HG03354 (cell line): ENCODE results near the gene COL4A1.

Source experiments
- ATAC-seq: cut with Tn5 transposase; IDR thresholded peaks from one replicate; pipeline ENCODE4 v1.9.1; 2021; ENCODE audit warnings: mild to moderate bottlenecking; ENCODE audit not compliant: unreplicated experiment, poor library complexity, severe bottlenecking

The COL4A1 gene

GRCh38 chr13:110311443-110312338 is 4.7 kb upstream of the COL4A1 start:
- ATAC-seq: no peak

- ATAC-seq: no peak
These were observed 3.8 kb upstream of the COL4A1 start for GRCh38 chr13:110310541-110311442.

DNA sequence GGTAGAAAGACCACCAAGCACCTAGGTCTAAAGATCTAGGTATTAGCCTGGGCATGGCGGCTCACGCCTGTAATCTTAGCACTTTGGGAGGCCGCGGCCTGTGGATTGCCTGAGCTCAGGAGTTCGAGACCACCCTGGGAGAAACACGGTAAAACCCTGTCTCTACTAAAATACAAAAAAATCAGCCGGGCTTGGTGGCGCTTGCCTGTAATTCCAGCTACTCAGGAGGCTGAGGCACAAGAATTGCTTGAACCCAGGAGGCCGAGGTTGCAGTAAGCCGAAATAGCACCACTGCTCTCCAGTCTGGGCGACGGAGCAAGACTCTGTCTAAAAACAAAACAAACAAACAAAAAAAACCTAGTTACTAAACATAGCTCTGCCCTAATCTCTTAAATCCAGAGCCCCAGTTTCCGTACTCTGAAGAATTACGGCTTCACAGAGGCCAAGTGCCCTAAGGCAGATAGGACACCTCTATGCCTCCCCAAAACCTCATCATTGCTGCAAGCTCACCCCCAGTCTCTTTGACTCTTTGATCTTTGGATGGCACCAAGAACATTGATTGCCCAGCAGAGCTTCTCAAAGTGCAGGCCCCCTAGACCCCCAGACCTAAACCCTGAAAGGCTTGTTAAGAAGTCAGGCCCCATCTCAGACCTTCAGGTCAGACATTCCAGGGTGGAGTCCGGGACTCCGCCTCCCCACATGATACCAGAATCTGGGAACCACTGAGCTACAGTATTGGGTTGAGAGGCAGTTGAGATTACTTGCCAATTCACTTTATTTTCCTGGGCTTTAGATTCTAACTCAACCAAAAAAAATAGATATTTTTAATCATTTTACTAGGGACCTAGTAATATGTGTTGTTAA is 2.9 kb upstream of the COL4A1 start:
- ATAC-seq: no peak

DNA sequence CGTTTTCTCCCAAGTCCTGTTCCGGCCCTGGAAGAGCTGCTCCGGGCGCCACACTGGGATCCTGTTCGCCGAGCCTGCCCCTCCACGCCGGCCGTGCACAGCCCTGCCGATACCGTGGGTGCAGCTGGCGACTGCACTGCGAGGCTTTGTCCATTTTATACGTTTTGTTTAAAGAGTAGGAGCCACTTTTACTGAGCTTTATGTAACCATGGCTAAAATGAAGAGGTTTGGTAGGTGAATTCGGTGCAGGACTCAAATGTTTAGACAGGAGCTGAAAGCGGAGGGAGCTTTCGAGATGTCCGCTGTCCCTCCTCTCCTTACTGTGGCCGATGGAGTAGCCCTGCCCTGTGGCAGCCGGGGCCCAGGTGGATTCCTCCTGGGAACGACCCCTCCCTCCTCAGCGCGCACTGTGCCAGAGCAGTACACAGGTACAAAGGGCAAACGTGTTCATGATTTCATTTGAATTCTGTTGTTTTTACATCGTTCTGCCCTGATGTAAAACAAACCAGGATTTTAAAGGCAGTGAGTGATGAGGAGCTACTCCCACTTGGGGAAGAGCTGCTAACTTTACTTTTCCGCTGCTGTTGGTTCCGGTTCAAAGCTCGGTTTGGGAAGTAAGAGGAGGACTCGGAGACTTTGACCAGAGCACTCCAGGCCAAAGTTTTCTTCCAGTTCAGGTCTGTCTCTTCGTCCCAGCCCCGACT is 1.9 kb upstream of the COL4A1 start:
- no peak for ATAC-seq

- ATAC-seq: no peak
These were observed 1.1 kb upstream of the COL4A1 start for GRCh38 chr13:110307767-110308655.

GRCh38 chr13:110306340-110306959 is 507 bp downstream of the COL4A1 start:
- ATAC-seq: no peak

- no peak for ATAC-seq
These were observed 1.0 kb downstream of the COL4A1 start for GRCh38 chr13:110305949-110306339.

- no peak for ATAC-seq
These were observed 1.4 kb downstream of the COL4A1 start for GRCh38 chr13:110305544-110305943.

DNA sequence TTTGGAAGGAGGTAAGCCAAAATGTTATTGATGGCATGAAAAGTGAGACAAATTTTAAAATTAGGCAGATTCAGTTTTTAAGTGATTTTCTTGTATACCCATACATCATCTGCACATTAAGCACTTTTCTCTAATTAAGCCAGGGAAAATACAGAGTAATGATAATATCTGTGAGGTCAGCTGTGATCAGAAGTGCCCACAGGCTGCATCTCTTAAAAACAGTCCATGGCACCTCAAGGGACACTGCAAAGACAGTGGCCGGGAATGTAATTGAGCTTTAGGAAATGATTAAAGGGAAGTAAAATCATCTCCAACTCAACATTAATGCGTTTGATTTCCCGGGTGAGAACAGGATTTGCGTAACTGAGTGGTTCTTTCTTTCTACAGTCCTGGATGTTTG is 2.0 kb downstream of the COL4A1 start:
- no peak for ATAC-seq

GRCh38 chr13:110304256-110304655 is 2.7 kb downstream of the COL4A1 start:
- no peak for ATAC-seq

DNA sequence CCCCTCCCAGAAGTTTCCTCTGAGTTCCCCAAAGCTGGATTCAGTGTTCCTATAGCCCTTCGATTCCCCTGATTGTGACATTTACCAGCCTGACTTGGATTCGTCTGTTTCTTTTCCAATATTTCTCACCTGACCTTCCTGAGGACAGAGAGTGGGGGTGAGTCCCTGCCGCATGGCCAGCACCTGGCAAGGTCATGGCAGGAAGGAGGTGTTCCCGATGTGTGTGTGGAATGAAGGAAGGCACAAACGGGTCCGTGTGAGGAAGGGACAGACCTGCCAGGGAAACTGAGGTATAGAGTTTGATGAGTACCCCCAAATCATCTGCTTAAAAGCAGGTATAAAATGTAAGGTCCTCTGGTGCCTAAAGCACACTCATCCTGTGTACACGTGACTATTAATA is 3.3 kb downstream of the COL4A1 start:
- ATAC-seq: no peak

DNA sequence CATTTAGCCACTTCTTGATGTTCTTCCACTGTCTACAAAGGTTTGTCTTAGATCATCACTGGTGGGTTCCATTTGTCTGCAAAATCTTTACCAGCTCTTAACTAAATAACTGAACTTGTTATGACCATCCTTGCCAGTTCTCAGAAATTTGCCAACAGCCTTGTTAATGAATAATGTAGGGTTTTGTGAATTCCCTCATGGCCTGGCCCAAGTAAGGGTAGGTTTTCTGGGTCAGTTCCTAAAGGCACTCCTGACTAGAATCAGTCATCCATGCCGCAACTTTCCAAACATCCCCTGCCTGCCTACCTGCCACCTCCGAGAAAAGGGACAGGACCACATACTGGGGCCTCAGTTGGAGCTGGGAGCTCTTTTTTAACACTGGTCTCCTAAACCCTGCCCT is 4.0 kb downstream of the COL4A1 start:
- ATAC-seq: no peak

GRCh38 chr13:110301606-110302553 is 5.1 kb downstream of the COL4A1 start:
- no peak for ATAC-seq

GRCh38 chr13:110301083-110301482 is 5.9 kb downstream of the COL4A1 start:
- ATAC-seq: no peak

- no peak for ATAC-seq
These were observed 6.7 kb downstream of the COL4A1 start for GRCh38 chr13:110300090-110300815.

DNA sequence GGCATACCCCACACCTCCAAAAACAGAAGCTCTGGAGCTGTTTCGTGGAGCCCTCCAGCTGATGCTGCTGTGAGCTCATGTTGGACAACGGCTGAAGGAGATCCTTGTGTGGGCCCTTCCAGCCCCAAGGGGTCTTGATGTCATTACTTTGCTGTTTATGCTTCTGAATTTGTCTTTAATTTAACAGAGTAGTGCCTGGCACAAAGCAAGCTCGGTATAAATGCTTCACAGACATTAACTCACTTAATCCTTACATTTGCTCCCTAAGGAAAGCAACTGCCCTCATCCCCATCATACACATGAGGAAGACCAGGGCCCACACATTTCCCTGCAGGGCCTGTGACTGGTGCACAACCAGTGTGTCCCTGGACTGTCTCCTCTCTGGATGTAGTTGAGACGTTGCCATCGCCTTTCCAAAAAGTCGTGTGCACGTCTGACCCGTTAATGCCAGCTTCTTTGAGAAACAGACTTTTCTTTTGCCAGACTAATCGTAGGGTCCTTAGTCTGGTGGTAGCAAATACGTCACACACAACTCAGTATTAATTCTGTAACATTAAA is 7.6 kb downstream of the COL4A1 start:
- no peak for ATAC-seq
